ENCODE results near the gene DENND5B.

Gene DENND5B

GRCh38 chr12:31363416-31363809, 227.5 kb downstream of the DENND5B start:
- no peak overlapping the region for H3K4me3 Mint-ChIP-seq

GRCh38 chr12:31362759-31363415, 228.0 kb downstream of the DENND5B start:
- Mint-ChIP-seq H3K4me3 (peak overlapping the region; percentile 4), H3K36me3 (ENCODE audit: low read depth) (no peaks in the 10 kb centered on the region), H3K27ac (peak overlapping the region; percentile 5), H3K4me1 (ENCODE audit: low read depth) (peaks cover 14% of the 10 kb centered on the region), H3K27me3 (no peaks in the 10 kb centered on the region), H3K9me3 (no peaks in the 10 kb centered on the region)
- DNase-seq = peak; percentile 28

More at GRCh38 chr12:31363416-31363809, 227.5 kb downstream of the DENND5B start:
- Mint-ChIP-seq H3K4me1 (ENCODE audit: low read depth) (peaks cover 14% of the 10 kb centered on the region), H3K9me3 (no peaks in the 10 kb centered on the region), H3K27ac (no peak overlapping the region), H3K36me3 (ENCODE audit: low read depth) (no peaks in the 10 kb centered on the region), H3K27me3 (no peaks in the 10 kb centered on the region)
- DNase-seq = no peak

GRCh38 chr12:31362115-31362758, 228.7 kb downstream of the DENND5B start:
- Mint-ChIP-seq H3K9me3 (no peaks in the 10 kb centered on the region), H3K27me3 (no peaks in the 10 kb centered on the region), H3K27ac (peak overlapping the region; percentile 5), H3K4me3 (peak overlapping the region; percentile 4), H3K4me1 (ENCODE audit: low read depth) (peaks cover 14% of the 10 kb centered on the region), H3K36me3 (ENCODE audit: low read depth) (no peaks in the 10 kb centered on the region)
- no peak for DNase-seq

GRCh38 chr12:31361730-31362114, 229.2 kb downstream of the DENND5B start:
- Mint-ChIP-seq H3K27ac (no peak overlapping the region), H3K4me1 (ENCODE audit: low read depth) (peaks cover 14% of the 10 kb centered on the region), H3K36me3 (ENCODE audit: low read depth) (no peaks in the 10 kb centered on the region), H3K4me3 (no peak overlapping the region), H3K9me3 (no peaks in the 10 kb centered on the region), H3K27me3 (no peaks in the 10 kb centered on the region)
- DNase-seq = no peak

GRCh38 chr12:31355747-31356107, 235.2 kb downstream of the DENND5B start:
- H3K4me1 Mint-ChIP-seq (ENCODE audit: low read depth) = no peaks in the 10 kb centered on the region
- H3K27me3 Mint-ChIP-seq = peaks cover 3% of the 10 kb centered on the region
- H3K9me3 Mint-ChIP-seq = no peaks in the 10 kb centered on the region
- H3K36me3 Mint-ChIP-seq (ENCODE audit: low read depth) = no peaks in the 10 kb centered on the region
- H3K27ac Mint-ChIP-seq = no peak overlapping the region
- H3K4me3 Mint-ChIP-seq = no peak overlapping the region
- DNase-seq = no peak

GRCh38 chr12:31353750-31354708, 236.9 kb downstream of the DENND5B start:
- Mint-ChIP-seq H3K27ac (no peak overlapping the region), H3K4me3 (no peak overlapping the region)

GRCh38 chr12:31346267-31346666, 244.7 kb downstream of the DENND5B start:
- H3K4me3 Mint-ChIP-seq = no peak overlapping the region
- H3K27me3 Mint-ChIP-seq = peaks cover 3% of the 10 kb centered on the region
- no peak for DNase-seq

More at GRCh38 chr12:31353750-31354708, 236.9 kb downstream of the DENND5B start:
- H3K9me3 Mint-ChIP-seq = no peaks in the 10 kb centered on the region
- DNase-seq = no peak
- no peaks in the 10 kb centered on the region for H3K4me1 Mint-ChIP-seq (ENCODE audit: low read depth)
- no peaks in the 10 kb centered on the region for H3K36me3 Mint-ChIP-seq (ENCODE audit: low read depth)
- H3K27me3 Mint-ChIP-seq = peaks cover 7% of the 10 kb centered on the region

GRCh38 chr12:31343139-31343538, 247.8 kb downstream of the DENND5B start:
- Mint-ChIP-seq H3K4me3 (no peak overlapping the region), H3K27ac (no peak overlapping the region), H3K36me3 (ENCODE audit: low read depth) (no peaks in the 10 kb centered on the region), H3K9me3 (no peaks in the 10 kb centered on the region), H3K27me3 (no peaks in the 10 kb centered on the region), H3K4me1 (ENCODE audit: low read depth) (no peaks in the 10 kb centered on the region)
- no peak for DNase-seq

More at GRCh38 chr12:31346267-31346666, 244.7 kb downstream of the DENND5B start:
- no peaks in the 10 kb centered on the region for H3K36me3 Mint-ChIP-seq (ENCODE audit: low read depth)
- no peaks in the 10 kb centered on the region for H3K9me3 Mint-ChIP-seq
- no peaks in the 10 kb centered on the region for H3K4me1 Mint-ChIP-seq (ENCODE audit: low read depth)
- no peak overlapping the region for H3K27ac Mint-ChIP-seq

GRCh38 chr12:31342286-31342685, 248.7 kb downstream of the DENND5B start:
- Mint-ChIP-seq H3K9me3 (no peaks in the 10 kb centered on the region), H3K36me3 (ENCODE audit: low read depth) (no peaks in the 10 kb centered on the region), H3K27ac (no peak overlapping the region), H3K4me3 (no peak overlapping the region), H3K4me1 (ENCODE audit: low read depth) (no peaks in the 10 kb centered on the region), H3K27me3 (no peaks in the 10 kb centered on the region)
- DNase-seq = no peak

- Mint-ChIP-seq H3K4me1 (ENCODE audit: low read depth) (no peaks in the 10 kb centered on the region), H3K36me3 (ENCODE audit: low read depth) (no peaks in the 10 kb centered on the region), H3K27me3 (no peaks in the 10 kb centered on the region), H3K4me3 (no peak overlapping the region), H3K27ac (no peak overlapping the region), H3K9me3 (no peaks in the 10 kb centered on the region)
- DNase-seq = no peak
Observed at GRCh38 chr12:31339831-31340622, 250.9 kb downstream of the DENND5B start.

GRCh38 chr12:31337952-31338351, 253.0 kb downstream of the DENND5B start:
- Mint-ChIP-seq H3K27ac (no peak overlapping the region), H3K4me1 (ENCODE audit: low read depth) (no peaks in the 10 kb centered on the region), H3K36me3 (ENCODE audit: low read depth) (no peaks in the 10 kb centered on the region), H3K9me3 (no peaks in the 10 kb centered on the region), H3K4me3 (no peak overlapping the region), H3K27me3 (no peaks in the 10 kb centered on the region)
- DNase-seq = no peak
